Adrenal gland (tissue), 12 donors: ENCODE results near the gene SPPL2B. TPM values are rescaled to one million over a fixed set of nuclear protein-coding genes. Genes with fewer than 3 reads are reported as not detected.

Experiments used
- DNase-seq, 7 donors: peaks; one replicate each; pipeline ENCODE4 v3.0.0-alpha.2; 2019 to 2020
- H3K27ac ChIP-seq, 5 donors: fragments of 200-600 bp; sonication (generic) in 4 of 5; 1 replicate in 3 of 5; 2 replicates in 2 of 5; pipeline versions ENCODE4 v1.5.1 to v1.8.0; 2016 to 2020; ENCODE audit warnings: mild to moderate bottlenecking in 1 of 5
- H3K27me3 ChIP-seq: fragments of 200-600 bp; 2 replicates; pipeline ENCODE4 v1.8.0; 2021
- H3K36me3 ChIP-seq, 2 donors: fragments of 200-600 bp; replicated peaks in 1 of 2; 1 replicate in 1 of 2; 2 replicates in 1 of 2; pipeline versions ENCODE4 v1.5.1 to v1.8.0; 2018 to 2022
- H3K4me1 ChIP-seq, 2 donors: fragments of 200-600 bp; replicated peaks in 1 of 2; 1 replicate in 1 of 2; 2 replicates in 1 of 2; pipeline versions ENCODE4 v1.5.1 to v1.8.0; 2018 to 2021
- H3K4me3 ChIP-seq, 4 donors: fragments of 200-600 bp; sonication (generic) in 3 of 4; one replicate each; pipeline ENCODE4 v1.5.1; 2016 to 2018
- H3K9me3 ChIP-seq, 3 donors: fragments of 200-600 bp; sonication (generic) in 1 of 3; replicated peaks in 1 of 3; 1 replicate in 2 of 3; 2 replicates in 1 of 3; pipeline versions ENCODE4 v1.5.1 to v1.8.0; 2016 to 2021
- POLR2A ChIP-seq, 2 donors: fragments of 450-650 bp; IDR thresholded peaks; one replicate each; pipeline ENCODE4 v1.6.1; 2017; ENCODE audit warnings: antibody characterized with exemption in 2 of 2, mild to moderate bottlenecking in 2 of 2, moderate library complexity in 1 of 2
- WGBS, 4 donors: extraction: QIAGEN DNeasy Blood & Tissue Kit in 2 of 4; methylation state at CpG; one replicate each; pipeline versions ENCODE4 v1.1.5 to v1.1.7; 2013 to 2017; 5-methylcytosine and 5-hydroxymethylcytosine counted together
- intact Hi-C, 2 donors: fragments of 100-400 bp; cut with DNase I; formaldehyde crosslinking; loops; one replicate each; pipeline versions ENCODE4 v1.14.1 to v1.15.0; 2022 to 2023
- polyA plus RNA-seq, 3 donors: library from polyadenylated mRNA; stranded (reverse); fragments of 200-250 nt in 2 of 3; fragments of 350-450 nt in 1 of 3; fragmentation: Illumina TruSeq in 1 of 3; extraction: RNeasy Lipid Tissue Mini Kit (QIAGEN cat#74804) in 1 of 3; gene quantifications; one replicate each; pipeline ENCODE4 v1.2.3, GENCODE V29; 2013 to 2014
- total RNA-seq, 9 donors: library from RNA; depleted of rRNA in 4 of 9; stranded (reverse); fragments of >200 nt in 4 of 9; fragments of 120-200 nt in 1 of 9; fragmentation: NEBNext Ultra II Directional in 1 of 9; extraction: Animal tissue kit (Norgen Biotek cat#: 25700) in 1 of 9; gene quantifications; one replicate each; pipeline versions ENCODE4 v1.1.0 to v1.2.4, GENCODE V29; 2013 to 2023
- TF ChIP-seq, protein P1 (sequence below), 6 experiments: fragments of 450-650 bp in 4 of 6; fragments of 200-600 bp in 2 of 6; sonication (generic) in 1 of 6; IDR thresholded peaks; 1 replicate in 5 of 6; 2 replicates in 1 of 6; pipeline versions ENCODE4 v1.5.1 to v1.8.0; 2016 to 2021; ENCODE audit warnings: antibody characterized with exemption in 6 of 6, mild to moderate bottlenecking in 2 of 6, moderate library complexity in 1 of 6
- donor health status: healthy with polysubstance abuse.
- donor health status: Bipolar disorder and iron deficiency.
- donor health status: DM: yes; HTN: yes; CAD: no.
- donor health status: DM: no; HTN: no; CAD: no.
- donor health status: DM: no; HTN: no; CAD: no.
- donor health status: DM: yes; HTN: yes; CAD: no.

Gene SPPL2B
- total and polyA plus RNA-seq, 12 donors: 3.9 to 208 (median 31.6) TPM

GRCh38 chr19:2325281-2326046 lies 3.0 kb upstream of the SPPL2B start:
- intact Hi-C loops: no loop called here
- Histone ChIP-seq H3K36me3 (peaks cover 0 to 29% of the 10 kb centered on the region in 2 donors), H3K4me3 (no peak overlapping the region), H3K27ac (no peak overlapping the region), H3K27me3 (no peaks in the 10 kb centered on the region), H3K9me3 (no peaks in the 10 kb centered on the region), H3K4me1 (peaks cover 17 to 27% of the 10 kb centered on the region in 2 donors)
- DNase-seq: no peak
- 78 to 83% (median 80%) methylated on average over 14 to 29 of the region's 29 CpGs for WGBS, 4 donors
- TF ChIP-seq, protein P1, sequence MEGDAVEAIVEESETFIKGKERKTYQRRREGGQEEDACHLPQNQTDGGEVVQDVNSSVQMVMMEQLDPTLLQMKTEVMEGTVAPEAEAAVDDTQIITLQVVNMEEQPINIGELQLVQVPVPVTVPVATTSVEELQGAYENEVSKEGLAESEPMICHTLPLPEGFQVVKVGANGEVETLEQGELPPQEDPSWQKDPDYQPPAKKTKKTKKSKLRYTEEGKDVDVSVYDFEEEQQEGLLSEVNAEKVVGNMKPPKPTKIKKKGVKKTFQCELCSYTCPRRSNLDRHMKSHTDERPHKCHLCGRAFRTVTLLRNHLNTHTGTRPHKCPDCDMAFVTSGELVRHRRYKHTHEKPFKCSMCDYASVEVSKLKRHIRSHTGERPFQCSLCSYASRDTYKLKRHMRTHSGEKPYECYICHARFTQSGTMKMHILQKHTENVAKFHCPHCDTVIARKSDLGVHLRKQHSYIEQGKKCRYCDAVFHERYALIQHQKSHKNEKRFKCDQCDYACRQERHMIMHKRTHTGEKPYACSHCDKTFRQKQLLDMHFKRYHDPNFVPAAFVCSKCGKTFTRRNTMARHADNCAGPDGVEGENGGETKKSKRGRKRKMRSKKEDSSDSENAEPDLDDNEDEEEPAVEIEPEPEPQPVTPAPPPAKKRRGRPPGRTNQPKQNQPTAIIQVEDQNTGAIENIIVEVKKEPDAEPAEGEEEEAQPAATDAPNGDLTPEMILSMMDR (IDR thresholded peaks at IDR 0.05): no peak
- TF ChIP-seq POLR2A (IDR thresholded peaks at IDR 0.05): no peak

DNA sequence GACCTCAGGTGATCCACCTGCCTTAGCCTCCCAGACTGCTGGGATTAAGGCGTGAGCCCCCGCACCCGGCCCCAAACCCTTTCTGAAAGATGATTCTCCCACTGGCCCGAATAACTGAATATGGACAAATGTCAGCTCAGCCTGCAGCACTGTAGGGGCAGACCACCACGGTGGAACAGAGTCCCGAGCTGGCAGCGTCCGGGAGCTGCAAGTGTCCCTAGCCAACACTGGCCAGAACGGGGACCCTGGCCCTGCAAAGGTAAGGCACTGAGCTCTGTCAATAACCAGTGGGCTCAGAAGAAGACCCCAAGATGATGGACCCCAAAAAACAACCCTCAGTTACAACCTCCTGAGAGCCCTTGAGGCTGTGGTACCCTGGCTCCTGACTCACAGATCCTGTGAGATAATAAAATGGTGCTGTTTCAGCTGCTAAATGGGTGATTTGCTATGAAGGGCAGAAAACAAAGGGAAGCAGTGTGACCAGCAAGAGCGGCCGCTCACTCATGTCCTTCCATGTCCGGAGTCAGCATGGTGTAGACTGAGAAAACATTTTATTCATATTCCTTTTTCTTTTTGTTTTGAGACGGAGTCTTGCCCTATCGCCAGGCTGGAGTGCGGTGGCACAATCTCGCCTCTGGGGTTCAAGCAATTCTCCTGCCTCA lies 1.7 kb upstream of the SPPL2B start:
- TF ChIP-seq, protein P1 (IDR thresholded peaks at IDR 0.05): no peak
- TF ChIP-seq POLR2A (IDR thresholded peaks at IDR 0.05): no peak
- peaks cover 0 to 28% of the 10 kb centered on the region in 2 donors for H3K36me3 ChIP-seq
- 86 to 99% (median 90%) methylated on average over 7 to 16 of the region's 16 CpGs for WGBS, 4 donors
- intact Hi-C loops: no loop called here
- H3K27ac ChIP-seq: no peak overlapping the region
- H3K27me3 ChIP-seq: no peaks in the 10 kb centered on the region
- no peaks in the 10 kb centered on the region for H3K9me3 ChIP-seq
- no peak for DNase-seq
- no peak overlapping the region for H3K4me3 ChIP-seq
- H3K4me1 ChIP-seq: peaks cover 17 to 27% of the 10 kb centered on the region in 2 donors

DNA sequence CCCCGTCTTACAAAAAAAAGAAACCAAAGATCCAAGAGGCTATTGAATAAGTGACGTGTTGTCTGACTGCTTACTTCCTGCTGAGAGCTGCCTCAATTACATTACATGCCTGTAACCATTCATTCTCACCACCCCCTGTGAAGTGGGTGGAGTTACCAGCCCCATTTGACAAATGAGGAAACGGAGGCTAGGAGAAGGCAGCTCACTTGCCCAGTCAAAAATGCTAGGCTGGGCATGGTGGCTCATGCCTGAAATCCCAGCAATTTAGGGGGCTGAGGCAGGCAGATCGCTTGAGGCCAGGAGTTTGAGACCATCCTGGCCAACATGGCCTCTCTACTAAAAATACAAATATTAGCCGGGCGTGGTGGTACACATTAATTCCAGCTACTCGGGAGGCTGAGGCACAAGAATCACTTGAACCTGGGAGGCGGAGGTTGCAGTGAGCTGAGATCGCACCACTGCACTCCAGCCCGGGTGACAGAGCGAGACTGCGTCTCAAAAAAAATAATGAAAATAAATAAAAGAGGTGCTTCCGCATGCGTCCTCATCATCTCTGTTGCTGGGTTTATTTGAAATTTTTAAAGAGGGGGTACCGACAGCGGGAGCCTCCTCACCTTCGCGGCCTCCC lies 597 bp upstream of the SPPL2B start:
- no peaks in the 10 kb centered on the region for H3K9me3 ChIP-seq
- 2% methylated on average over 17 to 18 of the region's 18 CpGs for WGBS, 4 donors
- H3K27me3 ChIP-seq: no peaks in the 10 kb centered on the region
- peak overlapping the region; percentile 55 to 95 (median 80) for H3K4me3 ChIP-seq
- peak in 3 of 7 donors; percentile 49 to 69 (median 54) for DNase-seq
- peaks cover 0 to 24% of the 10 kb centered on the region in 2 donors for H3K36me3 ChIP-seq
- intact Hi-C loops: no loop called here
- no peak for TF ChIP-seq POLR2A (IDR thresholded peaks at IDR 0.05)
- TF ChIP-seq, protein P1 (IDR thresholded peaks at IDR 0.05): no peak
- peak overlapping the region in 3 of 5 donors; percentile 10 to 61 (median 43) for H3K27ac ChIP-seq
- H3K4me1 ChIP-seq: peaks cover 17 to 27% of the 10 kb centered on the region in 2 donors

- Histone ChIP-seq H3K27ac (no peak overlapping the region), H3K36me3 (peaks cover 0 to 13% of the 10 kb centered on the region in 2 donors), H3K4me3 (peak overlapping the region; percentile 42 to 95 (median 70)), H3K4me1 (peaks cover 17 to 27% of the 10 kb centered on the region in 2 donors), H3K9me3 (no peaks in the 10 kb centered on the region), H3K27me3 (no peaks in the 10 kb centered on the region)
- DNase-seq: no peak
- TF ChIP-seq, protein P1 (IDR thresholded peaks at IDR 0.05): no peak
- TF ChIP-seq POLR2A (IDR thresholded peaks at IDR 0.05): no peak
- intact Hi-C loops: no loop called here
- WGBS, 4 donors: 0 to 4% (median 2%) methylated on average over 9 to 16 of the region's 16 CpGs
These were observed 630 bp downstream of the SPPL2B start for GRCh38 chr19:2329149-2329478.
